Upper lobe of right lung (tissue), 1 donor: ENCODE results near the gene SLC6A17. TPM values are rescaled to one million over a fixed set of nuclear protein-coding genes. Genes with fewer than 3 reads are reported as not detected.

Source experiments
- ATAC-seq: fragments of 200-7000 bp; cut with Tn5 transposase; one replicate; pipeline ENCODE4 v1.9.1; 2020; ENCODE audit warnings: mild to moderate bottlenecking, moderate library complexity
- DNase-seq: peaks from one replicate; pipeline ENCODE4 v3.0.0-alpha.2; 2020
- H3K27ac ChIP-seq: fragments of 200-600 bp; one replicate; pipeline ENCODE4 v1.8.0; 2022
- H3K27me3 ChIP-seq: fragments of 200-600 bp; one replicate; pipeline ENCODE4 v1.8.0; 2022; ENCODE audit warnings: mild to moderate bottlenecking
- H3K36me3 ChIP-seq: fragments of 200-600 bp; one replicate; pipeline ENCODE4 v1.8.0; 2022
- H3K4me1 ChIP-seq: fragments of 200-600 bp; one replicate; pipeline ENCODE4 v1.8.0; 2022
- H3K4me3 ChIP-seq: fragments of 200-600 bp; one replicate; pipeline ENCODE4 v1.8.0; 2022; ENCODE audit warnings: mild to moderate bottlenecking
- H3K9me3 ChIP-seq: fragments of 200-600 bp; one replicate; pipeline ENCODE4 v1.8.0; 2022
- intact Hi-C: fragments of 100-400 bp; cut with DNase I; formaldehyde crosslinking; loops from one replicate; pipeline ENCODE4 v1.11.0; 2022
- long read RNA-seq: library from polyadenylated mRNA; unstranded; transcript quantifications from one replicate; pipeline ENCODE4 v2.0.0, GENCODE V29; 2021
- total RNA-seq: library from RNA; stranded (reverse); fragmentation: NEBNext Ultra II Directional; extraction: Animal tissue kit (Norgen Biotek cat#: 25700); gene quantifications from one replicate; pipeline ENCODE4 v1.2.1, GENCODE V29; 2021
- TF ChIP-seq, protein P1 (sequence below): fragments of 200-600 bp; IDR thresholded peaks from one replicate; pipeline ENCODE4 v1.8.0; 2022; ENCODE audit warnings: antibody characterized with exemption
- donor health status: DM: no; HTN: yes; CAD: no; lungs with severe emphysema.

Gene SLC6A17
- 0.06 TPM for total RNA-seq
- long read RNA-seq: 0 reads

DNA sequence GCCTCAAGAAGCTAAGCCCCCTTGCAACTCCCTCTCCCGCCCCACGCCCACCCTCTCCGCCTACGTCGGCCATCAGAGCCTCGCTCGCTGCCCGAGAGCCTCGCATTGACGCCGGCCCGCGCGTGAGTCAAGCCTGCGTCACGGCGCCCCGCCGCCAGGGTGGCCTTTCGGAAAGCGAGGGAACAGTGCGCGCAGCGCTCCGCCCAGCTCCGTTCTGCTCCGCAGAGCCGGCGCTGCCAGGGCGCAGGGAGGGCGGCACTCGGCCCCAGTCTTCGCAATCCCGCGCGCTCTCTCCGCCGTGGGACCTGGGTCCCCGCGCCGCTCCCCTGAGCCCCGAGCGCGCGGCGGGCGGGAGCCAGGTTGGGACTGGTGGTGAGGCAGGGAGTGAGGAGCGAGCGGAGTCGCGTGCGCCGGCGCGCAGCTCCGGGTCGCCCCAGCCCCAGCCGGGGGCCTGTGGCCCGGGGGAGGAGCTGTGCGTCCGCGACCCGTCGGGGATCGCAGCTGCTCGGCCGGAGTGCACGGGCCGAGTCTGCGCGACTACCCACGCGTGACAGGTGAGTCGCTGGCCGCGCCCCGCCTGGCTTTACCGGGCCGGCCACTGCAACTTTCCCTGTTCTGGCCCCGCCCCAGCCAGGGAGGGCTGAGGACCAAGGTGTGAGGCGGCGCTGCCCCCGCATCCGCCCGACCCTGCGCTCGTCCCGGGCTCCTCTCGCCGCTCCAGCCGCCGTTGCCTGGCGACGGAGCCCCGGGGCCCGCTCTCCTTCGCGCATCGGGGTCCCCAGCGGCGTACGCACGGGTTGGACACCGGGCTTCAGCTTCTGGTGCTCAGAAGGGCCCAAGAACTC, at the start of gene SLC6A17:
SLC6A17 (plus strand) TSS at position 165 of the 845 bp plus-strand sequence. CDS start 16,436 bp downstream, outside the sequence.
- no peaks in the 10 kb centered on the region for H3K4me1 ChIP-seq
- no peak within 1 kb of the TSS for H3K4me3 ChIP-seq
- DNase-seq (no peak), ATAC-seq (peak; percentile 15)
- no peaks in the 10 kb centered on the region for H3K36me3 ChIP-seq
- no peaks in the 10 kb centered on the region for H3K9me3 ChIP-seq
- H3K27ac ChIP-seq: no peak within 1 kb of the TSS
- TF ChIP-seq, protein P1, sequence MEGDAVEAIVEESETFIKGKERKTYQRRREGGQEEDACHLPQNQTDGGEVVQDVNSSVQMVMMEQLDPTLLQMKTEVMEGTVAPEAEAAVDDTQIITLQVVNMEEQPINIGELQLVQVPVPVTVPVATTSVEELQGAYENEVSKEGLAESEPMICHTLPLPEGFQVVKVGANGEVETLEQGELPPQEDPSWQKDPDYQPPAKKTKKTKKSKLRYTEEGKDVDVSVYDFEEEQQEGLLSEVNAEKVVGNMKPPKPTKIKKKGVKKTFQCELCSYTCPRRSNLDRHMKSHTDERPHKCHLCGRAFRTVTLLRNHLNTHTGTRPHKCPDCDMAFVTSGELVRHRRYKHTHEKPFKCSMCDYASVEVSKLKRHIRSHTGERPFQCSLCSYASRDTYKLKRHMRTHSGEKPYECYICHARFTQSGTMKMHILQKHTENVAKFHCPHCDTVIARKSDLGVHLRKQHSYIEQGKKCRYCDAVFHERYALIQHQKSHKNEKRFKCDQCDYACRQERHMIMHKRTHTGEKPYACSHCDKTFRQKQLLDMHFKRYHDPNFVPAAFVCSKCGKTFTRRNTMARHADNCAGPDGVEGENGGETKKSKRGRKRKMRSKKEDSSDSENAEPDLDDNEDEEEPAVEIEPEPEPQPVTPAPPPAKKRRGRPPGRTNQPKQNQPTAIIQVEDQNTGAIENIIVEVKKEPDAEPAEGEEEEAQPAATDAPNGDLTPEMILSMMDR: no peak
- intact Hi-C loops: no loop called here
- peaks cover 67% of the 10 kb centered on the region for H3K27me3 ChIP-seq

- TF ChIP-seq, protein P1: no peak
- DNase-seq: no peak
- H3K4me3 ChIP-seq: no peak overlapping the region
These were observed 48.2 kb upstream of the SLC6A17 start for GRCh38 chr1:110102081-110102480.

DNA sequence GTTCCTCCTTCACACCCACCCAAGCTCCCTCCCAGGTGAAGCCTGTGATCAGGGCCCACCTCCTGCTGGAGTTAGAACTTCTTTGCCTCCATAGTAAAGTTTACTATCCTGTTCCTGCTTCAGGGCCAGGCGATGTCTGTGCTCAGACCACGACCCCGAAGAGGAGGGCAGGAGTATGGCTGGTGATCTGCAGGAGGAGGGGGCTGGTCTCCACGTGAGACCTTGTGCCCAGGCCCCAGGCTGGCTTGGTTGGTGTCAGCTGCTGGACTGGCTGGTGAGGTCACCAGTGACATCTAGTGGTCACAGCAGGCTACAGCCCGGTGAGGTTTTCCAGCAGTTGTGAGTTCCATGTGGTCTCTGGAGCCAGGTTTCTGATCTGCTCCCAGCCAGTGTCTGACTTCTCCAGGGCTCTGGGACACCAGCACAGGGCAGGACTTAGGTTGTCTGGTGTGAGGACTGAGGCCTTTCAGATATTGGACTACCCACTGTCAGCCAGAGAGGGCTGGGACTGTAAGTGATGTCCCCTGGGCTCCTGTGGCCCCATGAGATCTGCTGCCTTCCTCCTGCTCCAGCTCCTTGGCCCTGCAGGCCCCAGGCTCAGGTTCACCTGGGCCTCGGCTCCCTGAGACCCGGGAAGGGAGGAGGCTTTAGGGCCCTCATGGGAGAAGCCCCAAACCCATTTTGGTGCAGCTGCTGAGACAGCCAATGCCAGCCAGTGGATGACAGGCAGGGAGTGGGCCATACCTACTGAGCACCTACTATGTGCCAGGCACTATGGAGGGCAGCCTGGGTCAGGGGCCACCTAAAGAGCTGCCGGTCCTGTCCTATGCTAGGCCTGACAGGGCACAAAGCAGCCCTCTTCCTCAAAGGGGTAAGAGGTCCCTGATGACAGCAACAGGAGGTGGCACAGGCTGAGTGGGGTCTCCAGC, 44.0 kb upstream of the SLC6A17 start:
- Histone ChIP-seq H3K36me3 (no peaks in the 10 kb centered on the region), H3K9me3 (no peaks in the 10 kb centered on the region), H3K27me3 (no peaks in the 10 kb centered on the region), H3K4me3 (no peak overlapping the region), H3K4me1 (no peaks in the 10 kb centered on the region), H3K27ac (no peak overlapping the region)
- TF ChIP-seq, protein P1: peak; percentile 92
- DNase-seq (peak; percentile 73), ATAC-seq (peak; percentile 91)
- intact Hi-C loops: loop anchor here (10.0 kb wide), 1 partner anchor 51 kb away; no protein-coding TSS in a partner anchor

More at GRCh38 chr1:110102081-110102480, 48.2 kb upstream of the SLC6A17 start:
- Histone ChIP-seq H3K27ac (no peak overlapping the region), H3K9me3 (no peaks in the 10 kb centered on the region), H3K27me3 (no peaks in the 10 kb centered on the region), H3K36me3 (no peaks in the 10 kb centered on the region), H3K4me1 (no peaks in the 10 kb centered on the region)
- ATAC-seq: no peak
- intact Hi-C loops: loop anchor here (10.0 kb wide), 1 partner anchor 47 kb away; no protein-coding TSS in a partner anchor

GRCh38 chr1:110107867-110108469, 42.3 kb upstream of the SLC6A17 start:
- no peak for ATAC-seq
- DNase-seq: no peak
- H3K4me1 ChIP-seq: no peaks in the 10 kb centered on the region
- TF ChIP-seq, protein P1: no peak
- H3K27me3 ChIP-seq: no peaks in the 10 kb centered on the region
- intact Hi-C loops: loop anchor here (10.0 kb wide), 1 partner anchor 53 kb away; no protein-coding TSS in a partner anchor
- H3K27ac ChIP-seq: no peak overlapping the region
- H3K9me3 ChIP-seq: no peaks in the 10 kb centered on the region
- no peak overlapping the region for H3K4me3 ChIP-seq
- H3K36me3 ChIP-seq: no peaks in the 10 kb centered on the region

DNA sequence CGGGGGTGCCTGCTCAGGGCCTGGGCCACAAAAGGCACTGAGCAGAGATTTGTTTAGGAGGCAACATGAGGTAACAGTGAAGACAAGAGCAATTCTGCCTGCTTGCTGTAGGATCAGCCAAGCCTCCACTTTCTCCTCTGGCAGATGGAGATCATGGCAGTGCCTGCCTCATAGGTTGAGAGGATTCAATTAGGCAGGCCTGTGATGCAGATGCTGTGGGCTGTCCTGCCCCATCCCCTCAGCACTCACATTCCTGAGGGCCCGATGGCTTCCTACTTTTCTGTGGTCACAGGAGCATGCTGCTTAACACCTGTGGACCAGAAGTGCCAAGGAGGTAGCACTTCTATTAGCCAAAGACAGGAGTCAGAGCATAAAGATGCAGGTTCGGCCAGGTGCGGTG, 39.2 kb upstream of the SLC6A17 start:
- DNase-seq: no peak
- no peak for ATAC-seq
- intact Hi-C loops: no loop called here
- Histone ChIP-seq H3K27ac (no peak overlapping the region), H3K4me3 (no peak overlapping the region), H3K9me3 (no peaks in the 10 kb centered on the region), H3K36me3 (no peaks in the 10 kb centered on the region), H3K27me3 (peaks cover 12% of the 10 kb centered on the region), H3K4me1 (no peaks in the 10 kb centered on the region)
- TF ChIP-seq, protein P1: no peak
